Breast epithelium (tissue), 4 donors: Measurements from ENCODE around the gene ZGPAT. TPM values are rescaled to one million over a fixed set of nuclear protein-coding genes. Genes with fewer than 3 reads are reported as not detected.

Experiments
- DNase-seq, 2 donors: peaks; one replicate each; pipeline ENCODE4 v3.0.0-alpha.2; 2019; ENCODE audit warnings: low spot score in 2 of 2
- H3K27ac ChIP-seq, 2 donors: fragments of 200-600 bp; sonication (generic) in 1 of 2; one replicate each; pipeline ENCODE4 v1.5.1; 2016 to 2019; ENCODE audit warnings: mild to moderate bottlenecking in 1 of 2
- H3K27me3 ChIP-seq, 2 donors: fragments of 200-600 bp; sonication (generic) in 1 of 2; one replicate each; pipeline versions ENCODE4 v1.5.1 to v1.6.0; 2017 to 2019; ENCODE audit warnings: control low read depth in 1 of 2, mild to moderate bottlenecking in 1 of 2
- H3K36me3 ChIP-seq: fragments of 200-600 bp; one replicate; pipeline ENCODE4 v1.5.1; 2019
- H3K4me1 ChIP-seq, 2 donors: fragments of 200-600 bp; sonication (generic); one replicate each; pipeline ENCODE4 v1.5.1; 2016 to 2019; ENCODE audit warnings: control low read depth in 1 of 2
- H3K4me3 ChIP-seq, 3 donors: fragments of 200-600 bp; sonication (generic); 1 replicate in 2 of 3; 2 replicates in 1 of 3; pipeline ENCODE4 v1.5.1; 2016 to 2019; ENCODE audit warnings: mild to moderate bottlenecking in 3 of 3, moderate library complexity in 2 of 3
- H3K9me3 ChIP-seq, 2 donors: fragments of 200-600 bp; sonication (generic) in 1 of 2; one replicate each; pipeline ENCODE4 v1.5.1; 2016 to 2019; ENCODE audit warnings: control low read depth in 1 of 2
- POLR2A ChIP-seq: fragments of 450-650 bp; IDR thresholded peaks from one replicate; pipeline ENCODE4 v1.6.1; 2016; ENCODE audit warnings: antibody characterized with exemption, mild to moderate bottlenecking, moderate library complexity
- POLR2AphosphoS5 ChIP-seq, 3 donors: sonication (generic); formaldehyde crosslinking; IDR thresholded peaks; one replicate each; pipeline ENCODE4 v1.6.1; 2017; ENCODE audit warnings: antibody characterized with exemption in 3 of 3
- intact Hi-C: fragments of 100-400 bp; cut with DNase I; formaldehyde crosslinking; loops from one replicate; pipeline ENCODE4 v1.15.1; 2023; ENCODE audit warnings: low total_unique reads
- total RNA-seq, 3 donors: library from RNA; depleted of rRNA; stranded (reverse); fragments of >200 nt; gene quantifications; one replicate each; pipeline ENCODE4 v1.1.0, GENCODE V29; 2016
- TF ChIP-seq, protein P1 (sequence below), 3 donors: fragments of 450-650 bp; IDR thresholded peaks; one replicate each; pipeline ENCODE4 v1.5.1; 2016 to 2017; ENCODE audit warnings: antibody characterized with exemption in 3 of 3, mild to moderate bottlenecking in 3 of 3, moderate library complexity in 3 of 3

Gene ZGPAT
- total RNA-seq, 3 donors from 2014 or later = 17.6 to 26.9 (median 24.9) TPM

- TF ChIP-seq POLR2AphosphoS5 (IDR thresholded peaks at IDR 0.05) (no peak), POLR2A (no peak)
- TF ChIP-seq, protein P1, sequence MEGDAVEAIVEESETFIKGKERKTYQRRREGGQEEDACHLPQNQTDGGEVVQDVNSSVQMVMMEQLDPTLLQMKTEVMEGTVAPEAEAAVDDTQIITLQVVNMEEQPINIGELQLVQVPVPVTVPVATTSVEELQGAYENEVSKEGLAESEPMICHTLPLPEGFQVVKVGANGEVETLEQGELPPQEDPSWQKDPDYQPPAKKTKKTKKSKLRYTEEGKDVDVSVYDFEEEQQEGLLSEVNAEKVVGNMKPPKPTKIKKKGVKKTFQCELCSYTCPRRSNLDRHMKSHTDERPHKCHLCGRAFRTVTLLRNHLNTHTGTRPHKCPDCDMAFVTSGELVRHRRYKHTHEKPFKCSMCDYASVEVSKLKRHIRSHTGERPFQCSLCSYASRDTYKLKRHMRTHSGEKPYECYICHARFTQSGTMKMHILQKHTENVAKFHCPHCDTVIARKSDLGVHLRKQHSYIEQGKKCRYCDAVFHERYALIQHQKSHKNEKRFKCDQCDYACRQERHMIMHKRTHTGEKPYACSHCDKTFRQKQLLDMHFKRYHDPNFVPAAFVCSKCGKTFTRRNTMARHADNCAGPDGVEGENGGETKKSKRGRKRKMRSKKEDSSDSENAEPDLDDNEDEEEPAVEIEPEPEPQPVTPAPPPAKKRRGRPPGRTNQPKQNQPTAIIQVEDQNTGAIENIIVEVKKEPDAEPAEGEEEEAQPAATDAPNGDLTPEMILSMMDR (IDR thresholded peaks at IDR 0.05) = no peak
- no peak for DNase-seq
- H3K27me3 ChIP-seq = no peaks in the 10 kb centered on the region
- intact Hi-C loops = no loop called here
- peaks cover 26 to 27% of the 10 kb centered on the region in 2 donors for H3K4me1 ChIP-seq
- no peaks in the 10 kb centered on the region for H3K9me3 ChIP-seq
- no peaks in the 10 kb centered on the region for H3K36me3 ChIP-seq
- H3K4me3 ChIP-seq = peak overlapping the region; percentile 9 to 89 (median 40)
- peak overlapping the region in 1 of 2 donors; percentile 7 for H3K27ac ChIP-seq
Measured at GRCh38 chr20:63736893-63737694, 29.3 kb downstream of the ZGPAT start.

- Histone ChIP-seq H3K9me3 (no peaks in the 10 kb centered on the region), H3K4me1 (peaks cover 26 to 31% of the 10 kb centered on the region in 2 donors), H3K27ac (no peak overlapping the region), H3K4me3 (peak overlapping the region; percentile 9 to 89 (median 40)), H3K27me3 (no peaks in the 10 kb centered on the region), H3K36me3 (no peaks in the 10 kb centered on the region)
- no peak for DNase-seq
- intact Hi-C loops = no loop called here
- TF ChIP-seq, protein P1 (IDR thresholded peaks at IDR 0.05) = no peak
- TF ChIP-seq POLR2AphosphoS5 (IDR thresholded peaks at IDR 0.05) (no peak), POLR2A (no peak)
Measured at GRCh38 chr20:63737695-63737944, 29.8 kb downstream of the ZGPAT start.

- Histone ChIP-seq H3K27me3 (no peaks in the 10 kb centered on the region), H3K4me1 (peaks cover 26 to 31% of the 10 kb centered on the region in 2 donors), H3K9me3 (no peaks in the 10 kb centered on the region), H3K27ac (peak overlapping the region; percentile 79 to 93), H3K4me3 (peak overlapping the region; percentile 9 to 89 (median 57)), H3K36me3 (no peaks in the 10 kb centered on the region)
- no peak for DNase-seq
- TF ChIP-seq POLR2AphosphoS5 (IDR thresholded peaks at IDR 0.05) = no peak
- TF ChIP-seq, protein P1 (IDR thresholded peaks at IDR 0.05) = no peak
- no peak for TF ChIP-seq POLR2A
- intact Hi-C loops = no loop called here
Measured at GRCh38 chr20:63737945-63738686, 30.3 kb downstream of the ZGPAT start.

GRCh38 chr20:63738687-63739129 is 30.9 kb downstream of the ZGPAT start:
- peak in 1 of 2 donors; percentile 82 for DNase-seq
- H3K36me3 ChIP-seq = no peaks in the 10 kb centered on the region
- TF ChIP-seq POLR2AphosphoS5 (IDR thresholded peaks at IDR 0.05) (no peak), POLR2A (no peak)
- TF ChIP-seq, protein P1 (IDR thresholded peaks at IDR 0.05) = no peak
- H3K9me3 ChIP-seq = no peaks in the 10 kb centered on the region
- H3K4me1 ChIP-seq = peaks cover 26 to 31% of the 10 kb centered on the region in 2 donors
- H3K27me3 ChIP-seq = no peaks in the 10 kb centered on the region
- peak overlapping the region; percentile 51 to 89 (median 57) for H3K4me3 ChIP-seq
- peak overlapping the region; percentile 79 to 93 for H3K27ac ChIP-seq
- intact Hi-C loops = no loop called here
